DOHH2 (cell line): ENCODE measurements around the gene KCNN4.

ENCODE experiments used
- EZH2phosphoT487 ChIP-seq: fragments of 200-600 bp; sonication (generic); IDR thresholded peaks from 2 replicates; pipeline ENCODE4 v1.6.1; 2017; ENCODE audit warnings: borderline replicate concordance, mild to moderate bottlenecking, antibody characterized with exemption, low read length, moderate library complexity, mixed read lengths
- TF ChIP-seq, protein P1 (sequence below): fragments of 200-600 bp; sonication (generic); IDR thresholded peaks from one replicate; pipeline ENCODE4 v1.5.1; 2014; ENCODE audit warnings: antibody characterized with exemption, mild to moderate bottlenecking, low read depth, low read length; ENCODE audit not compliant: poor library complexity, severe bottlenecking

DNA sequence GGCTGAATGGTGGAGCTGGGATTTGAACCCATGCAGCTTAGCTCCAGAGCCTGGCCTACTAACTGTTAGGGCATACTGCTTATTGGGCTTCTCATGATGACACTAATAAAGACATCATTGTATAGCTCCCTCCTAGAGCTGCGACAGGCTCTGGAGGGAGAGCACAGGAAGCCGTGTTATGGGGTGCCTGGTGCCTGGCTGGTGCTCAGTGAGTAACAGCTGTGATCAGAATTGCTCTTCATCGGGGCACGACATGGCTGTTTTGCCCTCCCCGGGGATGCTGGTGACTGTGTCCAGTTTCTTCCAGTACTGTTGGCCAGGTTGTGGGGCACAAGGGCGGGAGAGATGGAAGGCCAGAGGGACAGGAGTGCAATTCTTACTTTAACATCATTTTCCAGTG, 16.3 kb upstream of the KCNN4 start:
- TF ChIP-seq, protein P1, sequence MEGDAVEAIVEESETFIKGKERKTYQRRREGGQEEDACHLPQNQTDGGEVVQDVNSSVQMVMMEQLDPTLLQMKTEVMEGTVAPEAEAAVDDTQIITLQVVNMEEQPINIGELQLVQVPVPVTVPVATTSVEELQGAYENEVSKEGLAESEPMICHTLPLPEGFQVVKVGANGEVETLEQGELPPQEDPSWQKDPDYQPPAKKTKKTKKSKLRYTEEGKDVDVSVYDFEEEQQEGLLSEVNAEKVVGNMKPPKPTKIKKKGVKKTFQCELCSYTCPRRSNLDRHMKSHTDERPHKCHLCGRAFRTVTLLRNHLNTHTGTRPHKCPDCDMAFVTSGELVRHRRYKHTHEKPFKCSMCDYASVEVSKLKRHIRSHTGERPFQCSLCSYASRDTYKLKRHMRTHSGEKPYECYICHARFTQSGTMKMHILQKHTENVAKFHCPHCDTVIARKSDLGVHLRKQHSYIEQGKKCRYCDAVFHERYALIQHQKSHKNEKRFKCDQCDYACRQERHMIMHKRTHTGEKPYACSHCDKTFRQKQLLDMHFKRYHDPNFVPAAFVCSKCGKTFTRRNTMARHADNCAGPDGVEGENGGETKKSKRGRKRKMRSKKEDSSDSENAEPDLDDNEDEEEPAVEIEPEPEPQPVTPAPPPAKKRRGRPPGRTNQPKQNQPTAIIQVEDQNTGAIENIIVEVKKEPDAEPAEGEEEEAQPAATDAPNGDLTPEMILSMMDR: no peak
- TF ChIP-seq EZH2phosphoT487: no peak
